Measurements from ENCODE around the gene LCE2D.

Gene LCE2D

DNA sequence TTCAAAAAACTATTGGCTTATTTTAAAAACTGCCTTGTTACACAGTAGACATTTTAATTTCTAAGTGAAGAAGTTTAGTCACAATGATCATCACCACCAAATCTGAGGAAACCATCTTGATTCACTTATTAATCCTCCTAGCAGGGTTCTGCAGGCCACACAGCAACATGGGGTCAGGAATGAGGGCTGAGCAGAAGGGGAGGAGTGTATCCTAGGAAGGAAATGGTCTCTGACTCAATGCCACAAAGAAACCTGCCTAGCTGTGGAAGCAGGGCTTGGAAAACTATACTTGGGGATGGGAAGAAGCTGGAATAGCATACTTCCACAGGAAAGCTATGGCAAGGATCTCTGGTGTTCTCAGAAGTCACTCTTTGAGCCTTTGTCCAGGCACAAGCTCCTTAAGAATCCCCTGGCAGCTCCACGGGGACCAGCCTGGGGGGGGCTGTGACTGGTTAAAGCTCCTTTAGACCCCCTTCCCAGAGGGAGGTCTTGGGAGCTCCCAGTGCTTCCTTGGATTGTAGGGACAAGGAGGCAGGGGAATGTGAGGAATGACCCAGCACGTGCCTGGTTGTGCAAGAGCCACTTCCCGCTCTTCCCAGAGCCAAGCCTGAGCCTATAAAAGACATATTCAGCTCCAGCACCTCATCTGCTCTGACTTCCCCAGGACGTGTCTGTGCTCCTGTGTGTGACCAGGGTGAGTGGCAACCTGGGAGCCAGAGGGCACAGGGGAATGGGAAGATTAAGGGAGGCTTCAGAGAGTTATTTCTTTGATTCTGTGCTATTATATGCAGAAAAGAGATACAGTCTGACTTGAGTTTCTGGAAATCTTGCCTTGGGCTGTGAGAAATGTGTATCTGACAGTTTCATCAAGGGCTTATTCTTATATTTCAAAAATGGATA lies 34.8 kb downstream of the LCE2D start, which contains the start of gene LCE2A:
Gene LCE2A, plus strand, starts transcription at position 645 of the 900 bp plus-strand sequence. CDS start 557 bp downstream, outside the sequence.
- DNase-seq (ENCODE audit: low spot score), result peak; percentile 24

DNA sequence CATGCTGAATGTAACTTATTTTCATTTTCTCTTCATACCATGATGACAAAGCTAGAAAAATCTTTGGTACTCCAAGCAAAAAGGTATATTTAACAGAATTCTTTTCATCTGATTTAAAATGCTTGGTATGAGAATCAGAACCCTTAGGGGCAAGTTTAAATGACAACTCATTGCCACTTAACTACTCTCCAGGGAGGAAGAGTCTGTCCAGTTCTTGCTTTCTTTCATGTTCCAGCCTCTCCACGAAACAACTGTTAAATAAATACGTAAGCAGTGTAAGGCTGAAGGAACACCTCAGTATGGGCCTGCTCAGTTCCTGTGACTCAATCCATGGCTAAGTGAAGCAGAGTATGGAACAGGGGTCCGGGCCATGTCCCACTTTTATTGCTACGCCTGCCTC lies 36.6 kb downstream of the LCE2D start:
- no peak for DNase-seq (ENCODE audit: low spot score)

DNA sequence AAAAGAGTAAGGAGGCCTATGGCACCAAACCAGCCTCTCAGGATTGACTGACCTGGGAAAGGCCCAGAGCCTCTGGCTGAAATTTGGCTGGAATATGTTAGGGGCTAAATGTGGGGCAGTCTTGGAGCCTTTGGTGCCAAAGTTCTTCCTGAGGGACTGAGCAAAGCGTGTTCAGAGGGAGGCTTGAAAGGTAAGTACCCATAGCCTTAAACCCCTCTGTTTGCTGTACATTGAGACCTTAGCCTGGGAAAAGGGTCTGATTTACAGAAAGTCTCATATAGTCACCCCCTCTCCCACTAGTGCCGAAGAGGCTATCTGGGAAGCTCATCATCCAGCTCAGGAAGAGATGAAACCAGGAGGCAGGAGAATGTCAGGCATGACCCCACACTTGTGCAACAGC lies 44.7 kb downstream of the LCE2D start, which contains the start of gene LCE4A:
Gene LCE4A, plus strand, starts transcription at position 301 of the 400 bp plus-strand sequence. CDS start 916 bp downstream, outside the sequence.
- DNase-seq (ENCODE audit: low spot score), result no peak
